ENCODE data around the gene FBN1. TPM values are rescaled to one million over a fixed set of nuclear protein-coding genes. Genes with fewer than 3 reads are reported as not detected.

FBN1 gene
- total RNA-seq, 2 donors from 2014 or later = 5.5 to 5.9 TPM

DNA sequence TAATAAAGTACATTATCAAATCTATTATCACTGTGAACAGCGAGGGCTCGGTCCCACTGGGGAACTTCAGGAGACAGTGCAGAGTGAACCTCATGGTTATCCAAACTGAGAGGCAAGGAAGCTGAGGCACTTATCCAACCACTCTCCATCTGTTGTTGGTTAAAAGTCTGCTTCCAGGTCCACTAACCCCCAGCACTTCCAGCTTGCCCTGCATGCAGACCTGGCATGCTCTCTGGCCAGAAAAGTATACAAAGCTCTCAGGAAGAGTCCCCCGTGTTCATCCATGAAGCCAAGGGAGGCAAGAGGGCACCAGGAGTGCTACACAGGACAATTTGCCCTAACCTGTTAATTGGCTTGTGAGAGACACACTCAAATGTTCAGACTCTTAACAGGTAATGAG, 36.0 kb downstream of the FBN1 start:
- no peaks in the 10 kb centered on the region for H3K36me3 ChIP-seq (ENCODE audit: control insufficient read depth, insufficient read depth, low read length)
- Mint-ChIP-seq H3K27ac (no peak overlapping the region), H3K9me3 (peaks cover 2% of the 10 kb centered on the region), H3K4me3 (no peak overlapping the region), H3K4me1 (no peaks in the 10 kb centered on the region), H3K36me3 (ENCODE audit: low read depth) (no peaks in the 10 kb centered on the region), H3K27me3 (ENCODE audit: insufficient read depth) (no peaks in the 10 kb centered on the region)
- DNase-seq = no peak
- no peak overlapping the region for H3K27ac ChIP-seq (ENCODE audit: low read depth, low read length)
- 93% methylated on average over 3 of the region's 3 CpGs for WGBS, 2 experiments (ENCODE audit: insufficient coverage in 1 of 2, insufficient read length in 1 of 2)
- H3K9me3 ChIP-seq (ENCODE audit: control insufficient read depth, low read length) = peaks cover 4% of the 10 kb centered on the region
- TF ChIP-seq, protein P1, sequence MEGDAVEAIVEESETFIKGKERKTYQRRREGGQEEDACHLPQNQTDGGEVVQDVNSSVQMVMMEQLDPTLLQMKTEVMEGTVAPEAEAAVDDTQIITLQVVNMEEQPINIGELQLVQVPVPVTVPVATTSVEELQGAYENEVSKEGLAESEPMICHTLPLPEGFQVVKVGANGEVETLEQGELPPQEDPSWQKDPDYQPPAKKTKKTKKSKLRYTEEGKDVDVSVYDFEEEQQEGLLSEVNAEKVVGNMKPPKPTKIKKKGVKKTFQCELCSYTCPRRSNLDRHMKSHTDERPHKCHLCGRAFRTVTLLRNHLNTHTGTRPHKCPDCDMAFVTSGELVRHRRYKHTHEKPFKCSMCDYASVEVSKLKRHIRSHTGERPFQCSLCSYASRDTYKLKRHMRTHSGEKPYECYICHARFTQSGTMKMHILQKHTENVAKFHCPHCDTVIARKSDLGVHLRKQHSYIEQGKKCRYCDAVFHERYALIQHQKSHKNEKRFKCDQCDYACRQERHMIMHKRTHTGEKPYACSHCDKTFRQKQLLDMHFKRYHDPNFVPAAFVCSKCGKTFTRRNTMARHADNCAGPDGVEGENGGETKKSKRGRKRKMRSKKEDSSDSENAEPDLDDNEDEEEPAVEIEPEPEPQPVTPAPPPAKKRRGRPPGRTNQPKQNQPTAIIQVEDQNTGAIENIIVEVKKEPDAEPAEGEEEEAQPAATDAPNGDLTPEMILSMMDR (conservative IDR thresholded peaks at IDR 0.05) = no peak
- H3K4me1 ChIP-seq (ENCODE audit: control insufficient read depth, insufficient read depth, low read length) = no peaks in the 10 kb centered on the region
- H3K4me3 ChIP-seq (ENCODE audit: low read length) = no peak overlapping the region
- no peaks in the 10 kb centered on the region for H3K27me3 ChIP-seq (ENCODE audit: control insufficient read depth, insufficient read depth, low read length, poor library complexity, severe bottlenecking)
- no peak overlapping the region for H3K9ac ChIP-seq (ENCODE audit: extremely low read depth, low read length, poor library complexity, severe bottlenecking)

DNA sequence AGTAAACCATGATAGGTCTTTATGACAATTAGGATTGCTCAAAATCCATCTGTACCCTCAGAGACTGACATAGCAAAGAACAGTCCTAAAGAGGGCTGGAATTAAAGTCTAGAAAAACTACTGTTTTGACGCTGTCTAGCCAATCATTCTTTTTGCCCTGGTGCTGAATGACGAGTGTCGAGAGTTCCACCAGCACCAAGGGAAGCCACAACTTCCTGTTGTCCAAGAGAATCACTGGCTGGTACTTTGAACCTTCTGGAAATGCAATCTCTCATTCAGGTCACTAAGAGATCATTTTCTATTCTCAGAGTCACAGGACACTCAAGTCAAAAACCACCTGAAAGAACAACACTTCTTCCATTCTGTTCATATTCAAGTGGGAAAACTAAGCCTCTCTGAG, 37.7 kb downstream of the FBN1 start:
- Mint-ChIP-seq H3K27ac (no peak overlapping the region), H3K36me3 (ENCODE audit: low read depth) (no peaks in the 10 kb centered on the region), H3K9me3 (peaks cover 2% of the 10 kb centered on the region), H3K4me1 (peaks cover 10% of the 10 kb centered on the region), H3K27me3 (ENCODE audit: insufficient read depth) (no peaks in the 10 kb centered on the region), H3K4me3 (no peak overlapping the region)
- no peak overlapping the region for H3K27ac ChIP-seq (ENCODE audit: low read depth, low read length)
- H3K4me1 ChIP-seq (ENCODE audit: control insufficient read depth, insufficient read depth, low read length) = no peaks in the 10 kb centered on the region
- no peaks in the 10 kb centered on the region for H3K27me3 ChIP-seq (ENCODE audit: control insufficient read depth, insufficient read depth, low read length, poor library complexity, severe bottlenecking)
- no peak overlapping the region for H3K9ac ChIP-seq (ENCODE audit: extremely low read depth, low read length, poor library complexity, severe bottlenecking)
- H3K4me3 ChIP-seq (ENCODE audit: low read length) = no peak overlapping the region
- peaks cover 4% of the 10 kb centered on the region for H3K9me3 ChIP-seq (ENCODE audit: control insufficient read depth, low read length)
- WGBS, 2 experiments (ENCODE audit: insufficient coverage in 1 of 2, insufficient read length in 1 of 2) = 95 to 100% methylated on average over 3 of the region's 3 CpGs
- no peak for DNase-seq
- TF ChIP-seq, protein P1 (conservative IDR thresholded peaks at IDR 0.05) = no peak
- H3K36me3 ChIP-seq (ENCODE audit: control insufficient read depth, insufficient read depth, low read length) = no peaks in the 10 kb centered on the region

DNA sequence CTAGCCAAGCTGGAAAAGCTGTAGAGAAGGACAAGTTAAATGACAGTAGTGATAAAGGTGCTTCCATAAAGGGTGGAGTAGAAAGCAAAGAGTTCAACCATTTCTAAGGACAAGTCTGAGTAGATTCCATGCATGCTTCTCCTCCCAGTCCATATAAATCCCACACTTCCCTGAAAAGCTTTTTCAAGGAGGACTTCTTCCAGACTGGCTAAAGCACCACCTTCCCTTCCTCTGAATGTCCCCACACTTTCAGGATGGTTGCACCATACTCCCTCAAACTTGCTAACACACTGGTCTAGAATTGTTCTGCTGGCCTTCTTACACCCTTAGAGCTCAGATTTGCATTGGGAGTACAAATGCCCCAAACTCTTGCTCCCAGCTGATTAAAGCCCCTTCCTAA, 40.9 kb downstream of the FBN1 start:
- no peak overlapping the region for H3K4me3 ChIP-seq (ENCODE audit: low read length)
- no peaks in the 10 kb centered on the region for H3K36me3 ChIP-seq (ENCODE audit: control insufficient read depth, insufficient read depth, low read length)
- peaks cover 4% of the 10 kb centered on the region for H3K9me3 ChIP-seq (ENCODE audit: control insufficient read depth, low read length)
- Mint-ChIP-seq H3K9me3 (peaks cover 2% of the 10 kb centered on the region), H3K27ac (no peak overlapping the region), H3K4me3 (no peak overlapping the region), H3K27me3 (ENCODE audit: insufficient read depth) (no peaks in the 10 kb centered on the region), H3K36me3 (ENCODE audit: low read depth) (no peaks in the 10 kb centered on the region), H3K4me1 (peaks cover 18% of the 10 kb centered on the region)
- DNase-seq = no peak
- TF ChIP-seq, protein P1 (conservative IDR thresholded peaks at IDR 0.05) = no peak
- no peaks in the 10 kb centered on the region for H3K27me3 ChIP-seq (ENCODE audit: control insufficient read depth, insufficient read depth, low read length, poor library complexity, severe bottlenecking)
- H3K9ac ChIP-seq (ENCODE audit: extremely low read depth, low read length, poor library complexity, severe bottlenecking) = no peak overlapping the region
- no peaks in the 10 kb centered on the region for H3K4me1 ChIP-seq (ENCODE audit: control insufficient read depth, insufficient read depth, low read length)
- H3K27ac ChIP-seq (ENCODE audit: low read depth, low read length) = no peak overlapping the region
